ENCODE data around the gene AGAP1. TPM values are rescaled to one million over a fixed set of nuclear protein-coding genes. Genes with fewer than 3 reads are reported as not detected.

AGAP1 gene
- total RNA-seq, 4 donors from 2014 or later, result 5.3 to 30.6 (median 19.2) TPM

DNA sequence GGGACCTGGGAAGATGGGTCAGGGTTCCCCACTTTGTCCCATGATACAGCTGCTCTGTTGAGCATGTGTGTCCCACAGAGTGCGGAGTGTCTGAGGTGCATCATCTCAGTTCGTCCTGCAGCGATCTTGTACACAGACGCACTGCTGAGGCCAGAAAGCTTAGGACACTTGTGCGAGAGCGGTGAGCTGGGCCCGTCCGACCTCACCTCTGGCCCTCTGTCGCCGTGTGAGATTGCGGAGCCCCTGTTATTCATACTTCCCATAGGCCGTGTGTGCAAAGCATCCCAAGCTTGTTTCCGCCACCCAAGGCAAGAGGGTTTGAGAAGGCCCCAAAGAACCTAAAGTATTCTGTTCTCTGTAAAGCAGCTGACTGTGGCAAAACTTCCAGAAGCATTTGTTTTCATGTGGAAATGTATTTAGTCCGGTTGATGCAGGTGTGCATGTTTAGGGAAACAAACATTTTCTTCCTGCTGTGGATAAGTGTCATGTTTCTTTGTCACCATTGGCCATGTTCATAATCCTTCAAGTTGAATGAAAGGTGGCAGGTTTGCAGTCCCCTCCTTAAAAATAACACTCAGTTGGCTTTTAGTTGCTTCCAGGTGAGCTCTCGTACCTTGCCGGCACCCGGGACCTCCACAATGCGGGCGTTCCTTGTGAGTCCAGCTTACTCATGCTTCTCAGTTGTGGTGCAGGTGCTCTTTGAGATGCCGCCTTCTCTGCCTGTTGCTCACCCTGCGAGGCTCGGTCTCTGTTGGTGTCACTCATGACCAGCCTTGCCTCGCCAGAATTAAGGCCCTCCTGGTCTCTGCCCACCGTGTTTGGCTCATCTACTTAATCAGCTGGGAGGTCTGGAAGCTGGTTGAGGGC, 5.3 kb downstream of the AGAP1 start:
- H3K36me3 ChIP-seq, result no peaks in the 10 kb centered on the region
- no peak for DNase-seq
- no peak overlapping the region for H3K27ac ChIP-seq
- H3K4me1 ChIP-seq, result peaks cover 0 to 13% of the 10 kb centered on the region in 2 donors
- intact Hi-C loops (cut with DNase I; ENCODE audit: low total_unique reads), result no loop called here
- H3K4me3 ChIP-seq, result no peak overlapping the region
- no peak for TF ChIP-seq POLR2A (IDR thresholded peaks at IDR 0.05)
- TF ChIP-seq, protein P1, sequence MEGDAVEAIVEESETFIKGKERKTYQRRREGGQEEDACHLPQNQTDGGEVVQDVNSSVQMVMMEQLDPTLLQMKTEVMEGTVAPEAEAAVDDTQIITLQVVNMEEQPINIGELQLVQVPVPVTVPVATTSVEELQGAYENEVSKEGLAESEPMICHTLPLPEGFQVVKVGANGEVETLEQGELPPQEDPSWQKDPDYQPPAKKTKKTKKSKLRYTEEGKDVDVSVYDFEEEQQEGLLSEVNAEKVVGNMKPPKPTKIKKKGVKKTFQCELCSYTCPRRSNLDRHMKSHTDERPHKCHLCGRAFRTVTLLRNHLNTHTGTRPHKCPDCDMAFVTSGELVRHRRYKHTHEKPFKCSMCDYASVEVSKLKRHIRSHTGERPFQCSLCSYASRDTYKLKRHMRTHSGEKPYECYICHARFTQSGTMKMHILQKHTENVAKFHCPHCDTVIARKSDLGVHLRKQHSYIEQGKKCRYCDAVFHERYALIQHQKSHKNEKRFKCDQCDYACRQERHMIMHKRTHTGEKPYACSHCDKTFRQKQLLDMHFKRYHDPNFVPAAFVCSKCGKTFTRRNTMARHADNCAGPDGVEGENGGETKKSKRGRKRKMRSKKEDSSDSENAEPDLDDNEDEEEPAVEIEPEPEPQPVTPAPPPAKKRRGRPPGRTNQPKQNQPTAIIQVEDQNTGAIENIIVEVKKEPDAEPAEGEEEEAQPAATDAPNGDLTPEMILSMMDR (IDR thresholded peaks at IDR 0.05), result no peak
- no peaks in the 10 kb centered on the region for H3K9me3 ChIP-seq
- no peaks in the 10 kb centered on the region for H3K27me3 ChIP-seq

DNA sequence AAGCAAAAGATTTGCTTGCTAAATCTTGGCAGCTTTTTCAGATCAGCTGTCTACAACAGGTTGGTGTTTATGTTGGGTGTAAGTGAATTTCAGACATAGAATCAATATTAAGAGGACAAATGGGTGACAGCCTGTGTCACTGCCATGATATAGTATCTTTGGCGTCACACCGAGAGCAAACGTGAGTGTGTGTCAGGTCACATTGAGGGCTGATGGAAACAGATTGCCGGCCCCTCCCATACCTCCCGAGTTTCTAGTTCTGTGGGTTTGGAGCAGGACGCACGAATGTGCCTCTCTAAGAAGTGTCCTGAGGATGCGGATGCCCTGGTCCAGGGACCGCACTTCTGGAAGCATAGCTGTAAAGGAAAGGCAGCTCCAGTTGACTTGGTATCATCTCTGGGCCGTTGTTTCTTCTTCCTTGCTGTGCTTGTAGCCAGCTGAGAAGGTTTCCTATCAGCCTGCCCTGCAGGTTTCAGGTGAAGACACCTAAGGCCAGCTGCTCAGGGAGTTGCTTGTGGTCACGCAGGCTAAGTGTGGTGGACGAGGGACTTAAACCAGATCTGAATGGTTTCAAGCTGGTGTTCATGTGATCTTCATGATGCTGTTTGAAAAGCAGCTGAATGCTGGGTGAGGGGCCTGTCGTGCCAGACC, 6.4 kb downstream of the AGAP1 start:
- peaks cover 0 to 10% of the 10 kb centered on the region in 2 donors for H3K4me1 ChIP-seq
- intact Hi-C loops (cut with DNase I; ENCODE audit: low total_unique reads), result no loop called here

DNA sequence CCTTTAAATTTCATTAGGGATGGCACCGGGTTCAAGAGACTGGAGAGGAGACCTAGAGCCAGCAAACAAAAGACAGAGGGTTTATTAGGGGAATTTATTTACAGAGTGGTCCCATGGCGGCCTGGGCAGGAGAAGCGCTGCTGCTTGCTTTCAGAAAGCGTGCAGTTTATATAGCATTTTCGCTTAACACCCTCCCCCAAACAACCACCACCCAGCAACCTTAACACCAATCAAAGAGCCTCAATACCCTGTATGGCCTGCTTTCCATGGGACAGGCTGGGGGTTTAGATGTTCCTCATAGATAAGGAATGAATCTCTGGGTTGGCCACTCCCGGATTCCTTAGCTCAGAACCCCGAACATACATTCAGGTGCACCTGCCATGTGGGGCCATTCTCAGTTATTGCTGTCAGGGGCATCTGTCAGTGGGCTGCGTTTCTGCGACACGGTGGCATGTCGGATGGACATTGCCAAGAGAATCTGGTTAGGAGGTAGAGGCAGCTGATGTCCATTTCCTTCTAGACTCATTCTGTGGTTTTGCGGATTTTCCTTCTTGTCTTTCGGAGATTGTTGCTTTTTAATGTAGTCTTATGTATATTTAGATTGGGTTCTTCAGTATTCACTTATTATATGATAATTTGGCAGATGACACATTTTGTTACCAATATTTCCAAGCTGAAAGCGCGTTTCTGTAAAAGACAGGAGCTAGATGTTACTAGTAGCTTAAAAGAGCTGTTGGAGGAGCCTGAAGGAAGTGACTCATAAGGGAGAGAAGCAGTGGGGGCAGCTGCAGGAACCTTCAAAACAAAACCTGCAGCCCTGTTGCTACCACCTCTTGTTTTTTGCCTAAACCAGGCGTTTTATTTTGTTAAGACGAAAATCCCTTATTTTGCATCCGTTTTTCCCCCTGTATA, 7.2 kb downstream of the AGAP1 start:
- intact Hi-C loops (cut with DNase I; ENCODE audit: low total_unique reads), result no loop called here
- Histone ChIP-seq H3K4me3 (no peak overlapping the region), H3K27me3 (no peaks in the 10 kb centered on the region), H3K27ac (no peak overlapping the region), H3K36me3 (no peaks in the 10 kb centered on the region), H3K9me3 (no peaks in the 10 kb centered on the region), H3K4me1 (peaks cover 0 to 2% of the 10 kb centered on the region in 2 donors)
- no peak for TF ChIP-seq POLR2A (IDR thresholded peaks at IDR 0.05)
- TF ChIP-seq, protein P1 (IDR thresholded peaks at IDR 0.05), result no peak
- no peak for DNase-seq

More for the DNA sequence above, 6.4 kb downstream of the AGAP1 start:
- H3K27me3 ChIP-seq, result no peaks in the 10 kb centered on the region
- H3K27ac ChIP-seq, result no peak overlapping the region
- no peak overlapping the region for H3K4me3 ChIP-seq
- DNase-seq, result no peak
- no peaks in the 10 kb centered on the region for H3K36me3 ChIP-seq
- no peak for TF ChIP-seq POLR2A (IDR thresholded peaks at IDR 0.05)
- TF ChIP-seq, protein P1 (IDR thresholded peaks at IDR 0.05), result no peak
- H3K9me3 ChIP-seq, result no peaks in the 10 kb centered on the region

DNA sequence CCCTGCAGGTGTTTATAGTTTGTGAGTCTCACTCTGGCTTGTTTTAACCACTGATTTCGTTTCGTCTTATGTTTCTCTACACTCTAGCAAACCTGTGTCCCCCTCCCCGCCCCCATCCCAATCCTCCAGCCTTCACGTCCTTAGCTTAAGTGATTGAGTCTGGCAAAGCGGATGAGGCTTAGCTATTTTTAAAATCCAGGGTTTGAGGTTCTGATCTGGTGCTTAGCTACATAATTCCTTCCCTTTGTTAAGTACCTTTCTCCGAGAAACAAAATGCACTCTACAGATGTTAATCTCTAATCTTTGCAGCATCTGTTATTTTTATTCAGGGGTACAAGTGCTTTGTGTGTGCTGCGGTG, 7.8 kb downstream of the AGAP1 start:
- H3K4me3 ChIP-seq, result no peak overlapping the region
- no peaks in the 10 kb centered on the region for H3K27me3 ChIP-seq
- H3K36me3 ChIP-seq, result no peaks in the 10 kb centered on the region
- TF ChIP-seq, protein P1 (IDR thresholded peaks at IDR 0.05), result no peak
- TF ChIP-seq POLR2A (IDR thresholded peaks at IDR 0.05), result no peak
- no peak overlapping the region for H3K27ac ChIP-seq
- H3K9me3 ChIP-seq, result no peaks in the 10 kb centered on the region
- intact Hi-C loops (cut with DNase I; ENCODE audit: low total_unique reads), result no loop called here
- no peak for DNase-seq
- no peaks in the 10 kb centered on the region for H3K4me1 ChIP-seq

Data from uterus (tissue), 4 donors.